ENCODE measurements around the gene C2orf68. TPM values are rescaled to one million over a fixed set of nuclear protein-coding genes. Genes with fewer than 3 reads are reported as not detected.

Gene C2orf68
- total and polyA plus RNA-seq, 2 of the 13 experiments (the other 11 are each of a cell fraction or from before 2014, with no cell fraction given): 47.1 to 77.4 TPM

DNA sequence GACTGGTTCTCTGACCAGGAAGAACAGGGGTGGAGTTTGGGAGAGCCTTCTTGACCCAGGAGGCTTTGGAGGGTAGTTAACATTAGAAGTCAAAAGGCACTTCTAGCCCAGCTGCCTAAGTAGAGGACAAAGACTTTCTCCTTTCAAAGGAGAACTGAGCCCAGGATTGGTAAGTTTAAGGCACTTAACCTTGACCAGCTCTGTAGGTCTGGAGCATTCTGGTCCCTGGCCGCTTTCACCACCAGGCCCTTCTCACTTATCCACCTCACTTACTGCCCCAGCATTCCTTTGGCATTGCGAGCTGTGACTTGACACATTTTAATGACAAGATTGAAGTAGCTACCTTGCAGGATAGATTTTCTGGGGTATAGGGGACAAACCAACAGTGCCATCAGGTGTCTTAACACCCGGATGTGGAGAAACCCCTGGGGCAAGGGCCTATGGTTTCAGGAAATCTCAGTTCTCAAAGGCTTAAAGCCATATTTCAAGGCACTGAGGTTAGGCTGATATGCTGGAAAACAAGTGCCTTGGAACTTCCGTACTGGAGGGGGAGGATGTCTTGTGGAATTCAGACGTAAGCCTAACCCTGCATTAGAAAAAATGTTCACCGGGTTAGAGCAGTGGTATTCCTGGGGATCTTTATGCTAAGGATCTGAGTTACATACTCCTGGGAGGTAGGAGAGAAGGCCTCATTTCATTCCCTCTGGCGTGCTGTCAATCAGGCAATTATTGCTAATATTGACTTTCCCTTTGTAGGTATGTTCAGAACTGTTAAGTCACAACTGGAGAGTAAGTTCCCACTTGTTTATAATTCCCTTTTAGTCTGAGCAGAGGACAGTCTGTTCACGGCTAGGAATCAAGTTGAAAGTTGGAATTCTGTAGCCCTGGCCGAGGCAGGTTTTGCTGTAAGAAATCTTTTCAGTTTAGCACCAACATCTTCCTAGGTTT is 4.3 kb downstream of the C2orf68 start (continued):
- TF ChIP-seq ZNF17 (CRISPR knock-in tag; IDR thresholded peaks at IDR 0.05): no peak
- peak; percentile 11; the same call in 1 of the 2 replicates for TF ChIP-seq POLR2G (IDR thresholded peaks at IDR 0.05; ENCODE audit: low read depth, low read length)
- 0 out of 2 replicates have a peak, but pooled peaks have one; percentile 27 for TF ChIP-seq KMT2B (CRISPR knock-in tag; IDR thresholded peaks at IDR 0.05)
- no peak for TF ChIP-seq ZNF274 (CRISPR knock-in tag; IDR thresholded peaks at IDR 0.05)
- 0 out of 2 replicates have a peak, but pooled peaks have one; percentile 25 for TF ChIP-seq ZNF430 (CRISPR knock-in tag; IDR thresholded peaks at IDR 0.05)
- no peak for TF ChIP-seq ZNF256 (CRISPR knock-in tag; conservative IDR thresholded peaks at IDR 0.05)
- TF ChIP-seq ZNF205 (CRISPR knock-in tag; IDR thresholded peaks at IDR 0.05): no peak
- TF ChIP-seq ZFP1 (CRISPR knock-in tag; IDR thresholded peaks at IDR 0.05): no peak
- 0 out of 2 replicates have a peak, but pooled peaks have one; percentile 19 for TF ChIP-seq IKZF5 (CRISPR knock-in tag; IDR thresholded peaks at IDR 0.05)
- TF ChIP-seq ZNF549 (CRISPR knock-in tag; IDR thresholded peaks at IDR 0.05): no peak
- TF ChIP-seq ZNF335 (CRISPR knock-in tag; IDR thresholded peaks at IDR 0.05): 0 out of 2 replicates have a peak, but pooled peaks have one; percentile 26
- no peak for TF ChIP-seq ZNF749 (CRISPR knock-in tag; IDR thresholded peaks at IDR 0.05; ENCODE audit: borderline replicate concordance)
- no peak for TF ChIP-seq NCOA5 (CRISPR knock-in tag; IDR thresholded peaks at IDR 0.05)
- TF ChIP-seq, protein P1, sequence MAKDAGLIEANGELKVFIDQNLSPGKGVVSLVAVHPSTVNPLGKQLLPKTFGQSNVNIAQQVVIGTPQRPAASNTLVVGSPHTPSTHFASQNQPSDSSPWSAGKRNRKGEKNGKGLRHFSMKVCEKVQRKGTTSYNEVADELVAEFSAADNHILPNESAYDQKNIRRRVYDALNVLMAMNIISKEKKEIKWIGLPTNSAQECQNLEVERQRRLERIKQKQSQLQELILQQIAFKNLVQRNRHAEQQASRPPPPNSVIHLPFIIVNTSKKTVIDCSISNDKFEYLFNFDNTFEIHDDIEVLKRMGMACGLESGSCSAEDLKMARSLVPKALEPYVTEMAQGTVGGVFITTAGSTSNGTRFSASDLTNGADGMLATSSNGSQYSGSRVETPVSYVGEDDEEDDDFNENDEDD (CRISPR knock-in tag; IDR thresholded peaks at IDR 0.05; ENCODE audit: borderline replicate concordance): no peak
- TF ChIP-seq PPARG (CRISPR knock-in tag; conservative IDR thresholded peaks at IDR 0.05): no peak
- TF ChIP-seq, protein P2, sequence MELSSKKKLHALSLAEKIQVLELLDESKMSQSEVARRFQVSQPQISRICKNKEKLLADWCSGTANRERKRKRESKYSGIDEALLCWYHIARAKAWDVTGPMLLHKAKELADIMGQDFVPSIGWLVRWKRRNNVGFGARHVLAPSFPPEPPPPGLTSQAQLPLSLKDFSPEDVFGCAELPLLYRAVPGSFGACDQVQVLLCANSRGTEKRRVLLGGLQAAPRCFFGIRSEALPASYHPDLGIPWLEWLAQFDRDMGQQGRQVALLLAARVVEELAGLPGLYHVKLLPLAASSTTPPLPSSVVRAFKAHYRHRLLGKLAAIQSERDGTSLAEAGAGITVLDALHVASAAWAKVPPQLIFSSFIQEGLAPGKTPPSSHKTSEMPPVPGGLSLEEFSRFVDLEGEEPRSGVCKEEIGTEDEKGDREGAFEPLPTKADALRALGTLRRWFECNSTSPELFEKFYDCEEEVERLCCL (CRISPR knock-in tag; IDR thresholded peaks at IDR 0.05; ENCODE audit: borderline replicate concordance): no peak
